PC-3 (cell line): Measurements from ENCODE around the gene CENPB.

Experiments used
- CTCF ChIP-seq: fragments of 300-600 bp; sonication (generic); conservative IDR thresholded peaks from 2 replicates; pipeline ENCODE4 v1.5.1; 2017; ENCODE audit warnings: antibody characterized with exemption, low read depth, mild to moderate bottlenecking, low read length
- EZH2 ChIP-seq: fragments of 300-600 bp; sonication (generic); IDR thresholded peaks from one replicate; pipeline ENCODE4 v1.6.1; 2017; ENCODE audit warnings: antibody characterized with exemption, mild to moderate bottlenecking, low read length; ENCODE audit not compliant: unreplicated experiment
- EZH2phosphoT487 ChIP-seq: fragments of 300-600 bp; sonication (generic); IDR thresholded peaks from 2 replicates; pipeline ENCODE4 v1.6.1; 2018; ENCODE audit warnings: mild to moderate bottlenecking, antibody characterized with exemption, low read length, borderline replicate concordance

- TF ChIP-seq EZH2phosphoT487 (no peak), CTCF (no peak), EZH2 (no peak)
Measured at GRCh38 chr20:3784216-3784853, 2.2 kb downstream of the CENPB start.
